ENCODE measurements around the gene SYT1. TPM values are rescaled to one million over a fixed set of nuclear protein-coding genes. Genes with fewer than 3 reads are reported as not detected.

Gene SYT1
- total RNA-seq, 1 donor from 2014 or later, result 0.91 TPM

GRCh38 chr12:79380402-79380801, 515.8 kb downstream of the SYT1 start:
- ATAC-seq (no peak), DNase-seq (ENCODE audit: low spot score) (no peak)

GRCh38 chr12:79381248-79382208, 517.0 kb downstream of the SYT1 start:
- ATAC-seq (no peak), DNase-seq (ENCODE audit: low spot score) (no peak)

GRCh38 chr12:79384551-79384950, 520.0 kb downstream of the SYT1 start:
- ATAC-seq, result no peak

GRCh38 chr12:79388011-79388410, 523.4 kb downstream of the SYT1 start:
- ATAC-seq (no peak), DNase-seq (ENCODE audit: low spot score) (no peak)

More at GRCh38 chr12:79384551-79384950, 520.0 kb downstream of the SYT1 start:
- no peak for DNase-seq (ENCODE audit: low spot score)

- ATAC-seq (no peak), DNase-seq (ENCODE audit: low spot score) (no peak)
Observed at GRCh38 chr12:79393842-79394241, 529.3 kb downstream of the SYT1 start.

- ATAC-seq (no peak), DNase-seq (ENCODE audit: low spot score) (no peak)
Observed at GRCh38 chr12:79397609-79398008, 533.0 kb downstream of the SYT1 start.

GRCh38 chr12:79400481-79400880, 535.9 kb downstream of the SYT1 start:
- no peak for ATAC-seq
- no peak for DNase-seq (ENCODE audit: low spot score)

- no peak for ATAC-seq
- DNase-seq (ENCODE audit: low spot score), result no peak
Observed at GRCh38 chr12:79402606-79403005, 538.0 kb downstream of the SYT1 start.

GRCh38 chr12:79406993-79407392, 542.4 kb downstream of the SYT1 start:
- no peak for ATAC-seq

GRCh38 chr12:79407671-79408622, 543.4 kb downstream of the SYT1 start:
- DNase-seq (ENCODE audit: low spot score), result no peak
- peak; percentile 83 for ATAC-seq

More at GRCh38 chr12:79406993-79407392, 542.4 kb downstream of the SYT1 start:
- DNase-seq (ENCODE audit: low spot score), result no peak

GRCh38 chr12:79408689-79409088, 544.1 kb downstream of the SYT1 start:
- no peak for ATAC-seq

GRCh38 chr12:79409562-79409961, 545.0 kb downstream of the SYT1 start:
- no peak for ATAC-seq
- no peak for DNase-seq (ENCODE audit: low spot score)

More at GRCh38 chr12:79408689-79409088, 544.1 kb downstream of the SYT1 start:
- DNase-seq (ENCODE audit: low spot score), result no peak

- ATAC-seq, result no peak
- no peak for DNase-seq (ENCODE audit: low spot score)
Observed at GRCh38 chr12:79411791-79412190, 547.2 kb downstream of the SYT1 start.

GRCh38 chr12:79413796-79414195, 549.2 kb downstream of the SYT1 start:
- no peak for DNase-seq (ENCODE audit: low spot score)
- ATAC-seq, result no peak

- DNase-seq (ENCODE audit: low spot score) (no peak), ATAC-seq (no peak)
Observed at GRCh38 chr12:79414252-79414651, 549.7 kb downstream of the SYT1 start.

- no peak for DNase-seq (ENCODE audit: low spot score)
- ATAC-seq, result no peak
Observed at GRCh38 chr12:79415321-79415720, 550.7 kb downstream of the SYT1 start.

GRCh38 chr12:79415746-79416435, 551.3 kb downstream of the SYT1 start:
- ATAC-seq (peak; percentile 49), DNase-seq (ENCODE audit: low spot score) (no peak)

GRCh38 chr12:79420146-79420618, 555.6 kb downstream of the SYT1 start:
- DNase-seq (ENCODE audit: low spot score) (no peak), ATAC-seq (peak; percentile 97)

- ATAC-seq, result no peak
- no peak for DNase-seq (ENCODE audit: low spot score)
Observed at GRCh38 chr12:79421236-79421740, 556.7 kb downstream of the SYT1 start.

GRCh38 chr12:79422060-79422812, 557.7 kb downstream of the SYT1 start:
- ATAC-seq, result no peak
- no peak for DNase-seq (ENCODE audit: low spot score)
